IPS DF 6.9 (cell line): ENCODE data around the gene CCNB1.
"Not testable (repeated sequence)": the region's sequence is repeated elsewhere in the genome, so short reads cannot be mapped to it uniquely, and the experiment has no call there.

Source experiments
- DNase-seq: peaks from one replicate; pipeline ENCODE4 v3.0.0-alpha.2; 2013; ENCODE audit warnings: low read depth, low spot score
- H3K27ac ChIP-seq: one replicate; pipeline ENCODE4 v1.5.1; 2013; ENCODE audit warnings: low read length, control low read depth
- H3K27me3 ChIP-seq: 2 replicates; pipeline ENCODE4 v1.6.1; 2013; ENCODE audit warnings: mild to moderate bottlenecking, low read length; ENCODE audit not compliant: control insufficient read depth, insufficient read depth
- H3K36me3 ChIP-seq: 2 replicates; pipeline ENCODE4 v1.6.1; 2013; ENCODE audit warnings: low read length; ENCODE audit not compliant: control insufficient read depth, insufficient read depth
- H3K4me1 ChIP-seq: 2 replicates; pipeline ENCODE4 v1.6.1; 2013; ENCODE audit warnings: low read length; ENCODE audit not compliant: control insufficient read depth, insufficient read depth
- H3K4me3 ChIP-seq: 2 replicates; pipeline ENCODE4 v1.5.1; 2013; ENCODE audit warnings: mild to moderate bottlenecking, low read length
- H3K9me3 ChIP-seq: 2 replicates; pipeline ENCODE4 v1.6.1; 2013; ENCODE audit warnings: low read length, inconsistent platforms; ENCODE audit not compliant: control insufficient read depth, insufficient read depth
- WGBS: extraction: QIAGEN DNeasy Blood & Tissue Kit; methylation state at CpG from one replicate; pipeline ENCODE4 v1.1.7; 2013; ENCODE audit warnings: mixed read lengths, missing lambda C conversion rate; ENCODE audit not compliant: insufficient read length, insufficient coverage; 5-methylcytosine and 5-hydroxymethylcytosine counted together

The CCNB1 gene

DNA sequence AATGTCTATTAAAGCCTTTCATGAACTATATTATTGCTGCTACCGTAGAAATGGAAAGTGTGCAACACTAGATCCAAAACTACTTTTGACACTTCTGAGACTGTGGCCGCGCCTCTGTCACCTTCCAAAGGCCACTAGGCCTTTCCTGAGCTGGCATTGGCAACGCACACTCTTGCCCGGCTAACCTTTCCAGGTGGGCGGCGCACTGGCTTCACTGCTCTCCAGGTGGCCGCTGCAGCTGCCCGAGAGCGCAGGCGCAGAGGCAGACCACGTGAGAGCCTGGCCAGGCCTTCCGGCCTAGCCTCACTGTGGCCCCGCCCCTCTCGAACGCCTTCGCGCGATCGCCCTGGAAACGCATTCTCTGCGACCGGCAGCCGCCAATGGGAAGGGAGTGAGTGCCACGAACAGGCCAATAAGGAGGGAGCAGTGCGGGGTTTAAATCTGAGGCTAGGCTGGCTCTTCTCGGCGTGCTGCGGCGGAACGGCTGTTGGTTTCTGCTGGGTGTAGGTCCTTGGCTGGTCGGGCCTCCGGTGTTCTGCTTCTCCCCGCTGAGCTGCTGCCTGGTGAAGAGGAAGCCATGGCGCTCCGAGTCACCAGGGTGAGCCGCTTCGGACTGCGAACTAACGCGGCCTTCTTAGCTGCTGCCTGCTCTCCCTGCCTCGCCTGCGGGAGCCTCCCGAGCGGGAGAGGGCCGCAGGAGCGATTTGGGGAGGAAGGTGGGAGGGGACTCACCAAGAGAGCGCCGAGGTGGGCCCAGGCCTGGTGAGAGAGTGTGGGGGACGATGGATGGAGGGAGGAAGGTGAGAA lies at the start of gene CCNB1:
Gene CCNB1, plus strand, starts transcription at position 465 of the 807 bp plus-strand sequence. Its CDS starts 113 bp downstream, at position 578.
- H3K27ac ChIP-seq: no peak within 1 kb of the TSS
- DNase-seq: peak; percentile 97
- H3K9me3 ChIP-seq: no peaks in the 10 kb centered on the region
- peak within 1 kb of the TSS; percentile 73 for H3K4me3 ChIP-seq
- no peaks in the 10 kb centered on the region for H3K4me1 ChIP-seq
- H3K27me3 ChIP-seq: no peaks in the 10 kb centered on the region
- peaks cover 21% of the 10 kb centered on the region; the same call in 1 of the 2 replicates for H3K36me3 ChIP-seq
- WGBS: no CpG with 5 or more reads among the region's 50 CpGs

DNA sequence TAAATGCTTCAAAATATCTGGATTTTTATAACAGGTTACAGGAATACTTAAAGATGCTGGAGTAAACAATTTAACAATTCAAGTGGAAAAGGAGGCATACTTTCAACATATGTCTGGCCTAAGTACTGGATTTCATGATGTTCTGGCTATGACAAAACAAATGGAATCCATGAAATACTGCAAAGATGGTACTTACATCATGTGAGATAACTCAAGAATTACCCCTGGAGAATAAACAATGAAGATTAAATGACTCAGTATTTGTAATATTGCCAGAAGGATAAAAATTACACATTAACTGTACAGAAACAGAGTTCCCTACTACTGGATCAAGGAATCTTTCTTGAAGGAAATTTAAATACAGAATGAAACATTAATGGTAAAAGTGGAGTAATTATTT lies 37.5 kb upstream of the CCNB1 start:
- Histone ChIP-seq H3K27me3 (no peaks in the 10 kb centered on the region), H3K9me3 (no peaks in the 10 kb centered on the region), H3K4me1 (no peaks in the 10 kb centered on the region; the same call in 1 of the 2 replicates), H3K36me3 (peaks cover 2% of the 10 kb centered on the region; the same call in 1 of the 2 replicates), H3K4me3 (no peak overlapping the region), H3K27ac (no peak overlapping the region)
- DNase-seq: no peak

DNA sequence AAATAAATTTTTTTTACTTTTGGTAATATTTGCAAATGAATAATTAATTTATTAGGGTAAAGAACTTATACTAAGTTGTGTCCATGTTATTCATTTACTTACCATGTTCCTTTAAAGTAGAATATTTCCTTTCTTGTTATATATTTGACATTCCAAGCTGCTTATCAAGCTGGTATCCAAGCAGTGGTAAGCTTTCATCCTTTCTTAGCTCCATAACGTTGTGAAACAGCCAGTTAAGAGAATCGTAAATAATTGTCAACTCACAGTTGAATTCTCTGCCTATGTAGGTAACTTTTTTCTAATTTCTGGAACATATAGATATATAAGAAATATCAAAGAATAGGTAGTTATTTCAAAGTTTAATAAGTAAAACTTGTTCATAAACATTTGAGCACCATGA lies 36.7 kb upstream of the CCNB1 start:
- no CpG with 5 or more reads among the region's 2 CpGs for WGBS
- H3K27ac ChIP-seq: no peak overlapping the region
- no peak overlapping the region for H3K4me3 ChIP-seq
- DNase-seq: no peak
- no peaks in the 10 kb centered on the region for H3K9me3 ChIP-seq
- H3K36me3 ChIP-seq: no peaks in the 10 kb centered on the region
- H3K4me1 ChIP-seq: no peaks in the 10 kb centered on the region
- no peaks in the 10 kb centered on the region for H3K27me3 ChIP-seq

DNA sequence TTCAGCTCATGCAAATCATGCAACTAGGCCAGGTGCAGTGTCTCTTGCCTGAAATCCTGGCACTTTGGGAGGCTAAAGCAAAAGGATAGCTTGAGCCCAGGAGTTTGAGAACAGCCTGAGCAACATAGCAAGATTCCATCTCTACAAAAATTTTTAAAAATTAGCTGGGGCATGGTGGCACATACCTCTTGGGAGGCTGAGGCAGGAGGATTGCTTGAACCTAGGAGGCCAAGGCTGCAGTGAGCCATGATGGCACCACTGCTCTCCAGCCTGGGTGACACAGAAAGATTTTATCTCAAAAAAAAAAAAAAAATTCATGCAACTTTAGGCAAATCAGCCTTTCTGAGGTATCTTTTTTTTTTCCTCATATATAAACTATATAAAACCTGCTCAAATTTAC lies 35.6 kb upstream of the CCNB1 start:
- no peak for DNase-seq
- H3K4me3 ChIP-seq: no peak overlapping the region
- H3K36me3 ChIP-seq: no peaks in the 10 kb centered on the region
- H3K27me3 ChIP-seq: no peaks in the 10 kb centered on the region
- H3K27ac ChIP-seq: no peak overlapping the region
- no peaks in the 10 kb centered on the region for H3K9me3 ChIP-seq
- H3K4me1 ChIP-seq: peaks cover 3% of the 10 kb centered on the region; the same call in 1 of the 2 replicates

DNA sequence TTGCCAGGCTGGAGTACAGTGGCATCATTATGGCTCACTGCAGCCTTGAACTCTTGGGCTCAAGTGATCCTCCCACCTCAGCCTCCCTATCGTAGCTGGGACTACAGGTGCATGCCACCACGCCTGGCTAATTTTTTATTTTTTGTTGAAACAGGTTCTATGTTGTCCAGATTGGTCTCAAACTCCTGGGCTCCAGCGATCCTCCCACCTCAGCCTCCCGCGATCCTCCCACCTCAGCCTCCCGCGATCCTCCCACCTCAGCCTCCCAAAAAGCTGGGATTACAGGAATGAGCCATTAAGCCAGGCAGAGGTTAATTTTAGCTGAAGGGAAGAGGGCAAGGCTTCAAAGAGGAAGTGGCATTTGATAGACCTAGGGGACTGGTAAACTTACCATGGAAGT lies 32.8 kb upstream of the CCNB1 start:
- no CpG with 5 or more reads among the region's 7 CpGs for WGBS
- no peak overlapping the region for H3K4me3 ChIP-seq
- peaks cover 3% of the 10 kb centered on the region; the same call in 1 of the 2 replicates for H3K4me1 ChIP-seq
- no peak for DNase-seq
- H3K27me3 ChIP-seq: no peaks in the 10 kb centered on the region
- H3K9me3 ChIP-seq: no peaks in the 10 kb centered on the region
- no peak overlapping the region for H3K27ac ChIP-seq
- no peaks in the 10 kb centered on the region for H3K36me3 ChIP-seq

DNA sequence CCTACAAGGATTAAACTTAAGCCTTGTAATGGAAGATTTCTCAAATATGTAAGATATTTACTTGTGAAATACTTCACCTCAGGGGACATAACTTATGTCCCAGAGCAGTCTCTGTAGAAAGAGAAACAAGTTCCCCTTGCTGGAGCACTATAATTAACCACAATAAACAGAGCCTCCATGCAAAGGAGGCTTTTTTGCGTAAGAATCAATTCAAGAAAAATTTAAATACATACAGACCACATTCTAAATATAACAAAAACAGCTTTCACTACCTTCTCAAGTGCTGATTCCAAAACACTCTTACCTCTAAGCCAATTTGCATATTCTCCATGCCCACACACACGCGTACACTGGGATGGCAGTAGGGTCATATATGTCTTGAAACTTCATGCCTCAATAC lies 30.7 kb upstream of the CCNB1 start:
- no peak for DNase-seq
- no peak overlapping the region for H3K27ac ChIP-seq
- no CpG with 5 or more reads among the region's 3 CpGs for WGBS
- H3K27me3 ChIP-seq: no peaks in the 10 kb centered on the region
- H3K4me1 ChIP-seq: peaks cover 3% of the 10 kb centered on the region; the same call in 1 of the 2 replicates
- no peak overlapping the region for H3K4me3 ChIP-seq
- no peaks in the 10 kb centered on the region for H3K36me3 ChIP-seq
- H3K9me3 ChIP-seq: no peaks in the 10 kb centered on the region

DNA sequence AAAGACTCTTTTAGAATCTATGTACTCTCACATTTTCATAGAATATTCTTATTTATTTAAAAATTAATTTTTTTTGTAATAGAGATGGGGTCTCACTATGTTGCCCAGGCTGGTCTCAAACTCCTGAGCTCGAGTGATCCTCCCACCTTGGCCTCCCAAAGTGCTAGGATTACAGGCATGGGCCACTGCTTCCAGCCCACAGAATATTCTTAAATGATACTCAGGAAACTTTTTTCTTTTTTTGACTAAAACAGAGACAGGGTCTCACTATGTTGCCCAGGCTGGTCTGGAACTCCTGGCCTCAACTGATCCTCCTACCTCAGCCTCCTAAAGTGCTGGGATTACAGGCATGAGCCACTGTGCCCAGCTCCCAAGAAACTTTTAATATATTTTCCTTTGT lies 29.7 kb upstream of the CCNB1 start:
- DNase-seq, H3K36me3 ChIP-seq, H3K27ac ChIP-seq, H3K27me3 ChIP-seq, H3K4me3 ChIP-seq, H3K4me1 ChIP-seq, H3K9me3 ChIP-seq: not testable (repeated sequence)
- no CpG with 5 or more reads among the region's 1 CpG for WGBS

DNA sequence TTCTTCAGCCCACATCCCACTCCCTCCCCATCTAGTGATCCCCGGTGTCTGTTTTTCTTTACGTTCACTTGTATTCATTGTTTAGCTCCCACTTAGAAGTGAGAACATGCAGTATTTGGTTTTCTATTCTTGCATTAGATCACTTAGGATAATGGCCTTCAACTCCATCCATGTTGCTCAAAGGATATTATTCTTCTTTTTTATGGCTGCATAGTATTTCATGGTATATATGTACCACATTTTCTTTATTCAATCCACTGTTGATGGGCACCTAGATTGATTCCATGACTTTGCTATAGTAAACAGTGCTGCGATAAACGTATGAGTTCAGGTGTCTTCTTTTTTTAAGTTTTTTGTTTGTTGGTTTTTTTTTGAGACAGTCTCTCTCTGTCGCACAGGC lies 29.1 kb upstream of the CCNB1 start:
- no CpG with 5 or more reads among the region's 5 CpGs for WGBS
- DNase-seq: no peak
- H3K4me1 ChIP-seq: peaks cover 3% of the 10 kb centered on the region; the same call in 1 of the 2 replicates
- no peak overlapping the region for H3K27ac ChIP-seq
- H3K27me3 ChIP-seq: no peaks in the 10 kb centered on the region
- no peaks in the 10 kb centered on the region for H3K36me3 ChIP-seq
- no peak overlapping the region for H3K4me3 ChIP-seq
- no peaks in the 10 kb centered on the region for H3K9me3 ChIP-seq

DNA sequence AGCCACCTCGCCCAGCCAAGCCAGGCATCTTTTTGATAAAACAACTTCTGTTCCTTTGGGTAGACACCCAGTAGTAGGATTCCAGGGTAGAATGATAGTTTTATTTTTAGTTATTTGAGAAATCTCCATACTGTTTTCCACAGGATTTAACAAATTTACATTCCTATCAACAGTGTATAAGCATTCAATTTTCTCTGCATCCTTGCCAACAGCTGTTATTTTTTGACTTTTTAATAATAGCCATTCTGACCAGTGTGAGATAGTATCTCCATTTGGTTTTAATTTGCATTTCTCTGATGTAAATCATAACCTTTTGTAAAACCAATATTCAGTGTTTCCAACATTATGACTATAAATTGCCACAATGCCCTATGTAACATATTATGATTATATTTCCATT lies 28.2 kb upstream of the CCNB1 start:
- H3K4me1 ChIP-seq: peaks cover 3% of the 10 kb centered on the region; the same call in 1 of the 2 replicates
- no CpG with 5 or more reads among the region's 1 CpG for WGBS
- no peak overlapping the region for H3K27ac ChIP-seq
- H3K9me3 ChIP-seq: no peaks in the 10 kb centered on the region
- H3K36me3 ChIP-seq: no peaks in the 10 kb centered on the region
- no peak for DNase-seq
- no peaks in the 10 kb centered on the region for H3K27me3 ChIP-seq
- H3K4me3 ChIP-seq: no peak overlapping the region

DNA sequence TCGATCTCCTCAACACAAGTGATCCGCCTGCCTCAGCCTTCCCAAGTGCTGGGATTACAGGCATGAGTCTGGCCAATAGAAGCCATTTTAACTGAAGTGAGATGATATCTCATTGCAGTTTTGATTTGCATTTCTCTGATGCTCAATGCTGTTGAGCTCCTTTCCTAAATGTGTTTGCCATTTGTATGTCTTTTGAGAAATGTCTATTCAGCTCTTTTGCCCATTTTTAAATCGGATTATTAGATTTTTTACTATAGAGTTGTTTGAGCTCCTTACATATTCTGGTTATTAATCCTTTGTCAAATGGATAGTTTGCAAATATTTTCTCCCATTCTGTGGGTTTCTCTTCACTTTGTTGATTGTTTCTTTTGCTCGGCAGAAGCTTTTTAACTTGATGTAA lies 26.7 kb upstream of the CCNB1 start:
- not testable (repeated sequence) for DNase-seq, H3K27me3 ChIP-seq, H3K9me3 ChIP-seq, H3K4me3 ChIP-seq, H3K27ac ChIP-seq, H3K36me3 ChIP-seq, H3K4me1 ChIP-seq
- WGBS: no CpG with 5 or more reads among the region's 4 CpGs

DNA sequence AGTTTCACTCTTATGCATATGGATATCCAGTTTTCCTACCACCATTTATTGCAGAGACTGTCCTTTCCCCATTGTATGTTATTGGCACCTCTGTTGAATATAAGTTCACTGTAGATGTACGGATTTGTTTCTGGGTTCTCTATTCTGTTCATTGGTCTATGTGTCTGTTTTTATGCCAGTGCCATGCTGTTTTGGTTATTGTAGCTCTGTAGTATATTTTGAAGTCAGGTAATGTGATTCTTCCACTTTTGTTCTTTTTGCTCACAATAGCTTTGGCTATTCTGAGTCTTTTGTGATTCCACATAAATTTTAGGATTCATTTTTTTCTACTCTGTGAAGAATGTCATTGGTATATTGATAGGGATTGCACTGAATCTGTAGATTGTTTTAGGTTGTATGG lies 26.1 kb upstream of the CCNB1 start:
- no peaks in the 10 kb centered on the region for H3K36me3 ChIP-seq
- no peak for DNase-seq
- no CpG with 5 or more reads among the region's 1 CpG for WGBS
- H3K27ac ChIP-seq: no peak overlapping the region
- no peaks in the 10 kb centered on the region for H3K27me3 ChIP-seq
- H3K4me3 ChIP-seq: no peak overlapping the region
- no peaks in the 10 kb centered on the region for H3K9me3 ChIP-seq
- H3K4me1 ChIP-seq: peaks cover 1% of the 10 kb centered on the region; the same call in 1 of the 2 replicates
